Liver (tissue), 9 donors: ENCODE results near the gene CTSA. TPM values are rescaled to one million over a fixed set of nuclear protein-coding genes. Genes with fewer than 3 reads are reported as not detected.

Source experiments
- DNase-seq: peaks from one replicate; pipeline ENCODE4 v3.0.0-alpha.2; 2017; ENCODE audit warnings: low spot score
- H3K27ac ChIP-seq, 2 donors: one replicate each; pipeline ENCODE4 v1.7.0; 2013; ENCODE audit warnings: inconsistent platforms in 2 of 2, low read length in 2 of 2, control low read depth in 1 of 2, low read depth in 1 of 2, mild to moderate bottlenecking in 1 of 2
- H3K27me3 ChIP-seq, 4 donors: one replicate each; pipeline versions ENCODE4 v1.6.1 to v1.7.0; 2013; ENCODE audit warnings: low read length in 3 of 4, inconsistent platforms in 1 of 4, mild to moderate bottlenecking in 1 of 4, moderate library complexity in 1 of 4; ENCODE audit not compliant: control insufficient read depth in 4 of 4, insufficient read depth in 4 of 4
- H3K36me3 ChIP-seq, 4 donors: one replicate each; pipeline versions ENCODE4 v1.6.1 to v1.7.0; 2013; ENCODE audit warnings: low read length in 3 of 4, mild to moderate bottlenecking in 3 of 4, low read depth in 1 of 4, moderate library complexity in 1 of 4; ENCODE audit not compliant: control insufficient read depth in 4 of 4, insufficient read depth in 3 of 4
- H3K4me1 ChIP-seq, 4 donors: one replicate each; pipeline versions ENCODE4 v1.6.1 to v1.7.0; 2013; ENCODE audit warnings: low read length in 3 of 4, mild to moderate bottlenecking in 3 of 4, moderate library complexity in 1 of 4; ENCODE audit not compliant: control insufficient read depth in 4 of 4, insufficient read depth in 4 of 4
- H3K4me3 ChIP-seq, 3 donors: one replicate each; pipeline versions ENCODE4 v1.6.1 to v1.7.0; 2013; ENCODE audit warnings: low read length in 3 of 3, control low read depth in 1 of 3, low read depth in 1 of 3, mild to moderate bottlenecking in 1 of 3
- H3K9ac ChIP-seq, 2 donors: one replicate each; pipeline ENCODE4 v1.7.0; 2013; ENCODE audit warnings: low read length in 2 of 2, mild to moderate bottlenecking in 2 of 2, moderate library complexity in 2 of 2, control low read depth in 1 of 2, low read depth in 1 of 2
- H3K9me3 ChIP-seq, 4 donors: one replicate each; pipeline versions ENCODE4 v1.6.1 to v1.7.0; 2013; ENCODE audit warnings: low read length in 3 of 4; ENCODE audit not compliant: control insufficient read depth in 4 of 4
- EGR1 ChIP-seq, 2 donors: IDR thresholded peaks; 2 replicates each; pipeline ENCODE4 v1.6.1; 2016 to 2018; ENCODE audit warnings: antibody characterized with exemption in 2 of 2, low read depth in 2 of 2
- FOXA1 ChIP-seq: IDR thresholded peaks from 2 replicates; pipeline ENCODE4 v1.6.1; 2016; ENCODE audit warnings: antibody characterized with exemption
- FOXA2 ChIP-seq: IDR thresholded peaks from 2 replicates; pipeline ENCODE4 v1.6.1; 2016; ENCODE audit warnings: antibody characterized with exemption
- GABPA ChIP-seq, 2 donors: IDR thresholded peaks in 1 of 2; conservative IDR thresholded peaks in 1 of 2; 2 replicates each; pipeline ENCODE4 v1.6.1; 2016; ENCODE audit warnings: antibody characterized with exemption in 2 of 2, mild to moderate bottlenecking in 1 of 2, moderate library complexity in 1 of 2
- HNF4G ChIP-seq: IDR thresholded peaks from 2 replicates; pipeline ENCODE4 v1.6.1; 2016; ENCODE audit warnings: antibody characterized with exemption
- JUND ChIP-seq, 2 donors: IDR thresholded peaks; 2 replicates each; pipeline ENCODE4 v1.6.1; 2016; ENCODE audit warnings: antibody characterized with exemption in 2 of 2
- NR2F2 ChIP-seq: IDR thresholded peaks from 2 replicates; pipeline ENCODE4 v1.6.1; 2016; ENCODE audit warnings: antibody characterized with exemption
- RAD21 ChIP-seq, 2 donors: IDR thresholded peaks; 2 replicates each; pipeline ENCODE4 v1.6.1; 2016; ENCODE audit warnings: antibody characterized with exemption in 2 of 2, mild to moderate bottlenecking in 2 of 2
- RXRA ChIP-seq, 2 donors: IDR thresholded peaks; 2 replicates each; pipeline ENCODE4 v1.6.1; 2017 to 2018; ENCODE audit warnings: antibody characterized with exemption in 2 of 2, mild to moderate bottlenecking in 1 of 2
- SP1 ChIP-seq: IDR thresholded peaks from 2 replicates; pipeline ENCODE4 v1.6.1; 2018; ENCODE audit warnings: antibody characterized with exemption, mild to moderate bottlenecking
- TAF1 ChIP-seq: conservative IDR thresholded peaks from 2 replicates; pipeline ENCODE4 v1.6.1; 2016; ENCODE audit warnings: antibody characterized with exemption, mild to moderate bottlenecking
- WGBS: extraction: QIAGEN DNeasy Blood & Tissue Kit; methylation state at CpG from one replicate; pipeline ENCODE4 v1.1.7; 2013; 5-methylcytosine and 5-hydroxymethylcytosine counted together
- polyA plus RNA-seq, 2 donors: library from polyadenylated mRNA; stranded (reverse) in 1 of 2; unstranded in 1 of 2; fragments of 200-250 nt in 1 of 2; fragments of >200 nt in 1 of 2; fragmentation: Nextera tagmentation in 1 of 2; extraction: Ambion mirVana in 1 of 2; gene quantifications; one replicate each; pipeline versions ENCODE4 v1.2.1 to v1.2.3, GENCODE V29; 2013 to 2015
- total RNA-seq, 2 donors: library from RNA; depleted of rRNA; stranded (reverse); fragments of >200 nt; gene quantifications; one replicate each; pipeline ENCODE4 v1.2.3, GENCODE V29; 2014
- TF ChIP-seq, protein P1 (sequence below): fragments of 150-350 bp; IDR thresholded peaks from 2 replicates; pipeline ENCODE4 v1.5.1; 2017; ENCODE audit warnings: improper control_type of control experiment, low read depth, low read length; ENCODE audit not compliant: missing input control
- TF ChIP-seq, protein P2 (sequence below): IDR thresholded peaks from 2 replicates; pipeline ENCODE4 v1.6.1; 2016; ENCODE audit warnings: antibody characterized with exemption
- TF ChIP-seq, protein P3 (sequence below): IDR thresholded peaks from 2 replicates; pipeline ENCODE4 v1.6.1; 2016; ENCODE audit warnings: antibody characterized with exemption
- TF ChIP-seq, protein P4 (sequence below): IDR thresholded peaks from 2 replicates; pipeline ENCODE4 v1.6.1; 2016; ENCODE audit warnings: antibody characterized with exemption, mild to moderate bottlenecking
- donor health status: healthy.
- donor health status: healthy.
- donor health status: healthy.
- donor health status: healthy.
- donor health status: healthy.

CTSA gene
- total and polyA plus RNA-seq, 4 donors, result 45.6 to 151 (median 76.4) TPM

DNA sequence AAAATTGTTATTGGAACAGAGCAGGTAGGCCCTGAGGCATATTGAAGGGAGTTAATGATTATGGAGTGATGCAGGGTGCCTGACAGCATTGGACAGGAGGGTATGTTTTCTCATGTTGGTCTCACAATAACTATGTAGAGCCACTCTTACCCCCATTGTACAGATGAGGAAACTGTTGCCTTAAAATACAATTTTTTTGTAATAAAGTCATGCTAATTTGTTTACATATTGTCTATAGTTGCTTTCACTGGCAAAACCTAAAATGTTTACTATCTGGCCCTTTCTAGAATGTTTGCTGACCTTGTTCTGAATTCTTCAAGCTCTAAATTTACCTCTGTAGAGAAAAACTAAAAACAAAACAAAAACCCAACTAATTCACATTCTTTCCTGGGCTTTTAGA lies 39.6 kb upstream of the CTSA start (continued):
- TF ChIP-seq, protein P1, sequence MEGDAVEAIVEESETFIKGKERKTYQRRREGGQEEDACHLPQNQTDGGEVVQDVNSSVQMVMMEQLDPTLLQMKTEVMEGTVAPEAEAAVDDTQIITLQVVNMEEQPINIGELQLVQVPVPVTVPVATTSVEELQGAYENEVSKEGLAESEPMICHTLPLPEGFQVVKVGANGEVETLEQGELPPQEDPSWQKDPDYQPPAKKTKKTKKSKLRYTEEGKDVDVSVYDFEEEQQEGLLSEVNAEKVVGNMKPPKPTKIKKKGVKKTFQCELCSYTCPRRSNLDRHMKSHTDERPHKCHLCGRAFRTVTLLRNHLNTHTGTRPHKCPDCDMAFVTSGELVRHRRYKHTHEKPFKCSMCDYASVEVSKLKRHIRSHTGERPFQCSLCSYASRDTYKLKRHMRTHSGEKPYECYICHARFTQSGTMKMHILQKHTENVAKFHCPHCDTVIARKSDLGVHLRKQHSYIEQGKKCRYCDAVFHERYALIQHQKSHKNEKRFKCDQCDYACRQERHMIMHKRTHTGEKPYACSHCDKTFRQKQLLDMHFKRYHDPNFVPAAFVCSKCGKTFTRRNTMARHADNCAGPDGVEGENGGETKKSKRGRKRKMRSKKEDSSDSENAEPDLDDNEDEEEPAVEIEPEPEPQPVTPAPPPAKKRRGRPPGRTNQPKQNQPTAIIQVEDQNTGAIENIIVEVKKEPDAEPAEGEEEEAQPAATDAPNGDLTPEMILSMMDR, result no peak

DNA sequence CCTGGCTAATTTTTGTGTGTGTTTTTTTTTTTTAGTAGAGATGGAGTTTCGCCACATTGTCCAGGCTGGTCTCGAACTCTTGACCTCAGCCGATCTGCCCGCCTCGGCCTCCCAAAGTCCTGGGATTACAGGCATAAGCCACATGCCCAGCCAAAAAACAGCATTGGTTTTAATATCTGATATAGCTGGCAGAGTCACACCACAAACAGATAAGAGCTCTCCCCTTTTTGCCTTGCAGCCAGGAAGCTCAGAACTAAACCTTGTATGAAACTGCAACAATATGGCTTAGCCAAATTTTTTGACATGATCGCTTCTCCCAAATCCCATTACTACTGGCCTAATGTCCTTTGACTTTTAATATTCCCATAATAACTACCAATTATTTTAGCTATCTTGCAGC lies 38.8 kb upstream of the CTSA start:
- no peak for DNase-seq
- H3K36me3 ChIP-seq, result peaks cover 3 to 17% (median 10%) of the 10 kb centered on the region in 4 donors
- TF ChIP-seq SP1, result no peak
- no peak for TF ChIP-seq NR2F2
- no peak for TF ChIP-seq EGR1 (IDR thresholded peaks at IDR 0.05; ENCODE audit: low read depth in 2 of 2)
- no peak for TF ChIP-seq HNF4G
- TF ChIP-seq TAF1, result no peak
- TF ChIP-seq, protein P2, sequence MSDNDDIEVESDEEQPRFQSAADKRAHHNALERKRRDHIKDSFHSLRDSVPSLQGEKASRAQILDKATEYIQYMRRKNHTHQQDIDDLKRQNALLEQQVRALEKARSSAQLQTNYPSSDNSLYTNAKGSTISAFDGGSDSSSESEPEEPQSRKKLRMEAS, result no peak
- TF ChIP-seq, protein P3, sequence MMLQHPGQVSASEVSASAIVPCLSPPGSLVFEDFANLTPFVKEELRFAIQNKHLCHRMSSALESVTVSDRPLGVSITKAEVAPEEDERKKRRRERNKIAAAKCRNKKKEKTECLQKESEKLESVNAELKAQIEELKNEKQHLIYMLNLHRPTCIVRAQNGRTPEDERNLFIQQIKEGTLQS, result no peak
- no peak for TF ChIP-seq FOXA1
- no peak for TF ChIP-seq JUND (IDR thresholded peaks at IDR 0.05)
- H3K9ac ChIP-seq, result no peak overlapping the region
- no peaks in the 10 kb centered on the region for H3K27me3 ChIP-seq
- no peak overlapping the region for H3K27ac ChIP-seq
- no peaks in the 10 kb centered on the region for H3K9me3 ChIP-seq
- H3K4me1 ChIP-seq, result peaks cover 8 to 22% (median 14%) of the 10 kb centered on the region in 4 donors
- no peak overlapping the region for H3K4me3 ChIP-seq
- 98% methylated on average over 6 of the region's 6 CpGs for WGBS

DNA sequence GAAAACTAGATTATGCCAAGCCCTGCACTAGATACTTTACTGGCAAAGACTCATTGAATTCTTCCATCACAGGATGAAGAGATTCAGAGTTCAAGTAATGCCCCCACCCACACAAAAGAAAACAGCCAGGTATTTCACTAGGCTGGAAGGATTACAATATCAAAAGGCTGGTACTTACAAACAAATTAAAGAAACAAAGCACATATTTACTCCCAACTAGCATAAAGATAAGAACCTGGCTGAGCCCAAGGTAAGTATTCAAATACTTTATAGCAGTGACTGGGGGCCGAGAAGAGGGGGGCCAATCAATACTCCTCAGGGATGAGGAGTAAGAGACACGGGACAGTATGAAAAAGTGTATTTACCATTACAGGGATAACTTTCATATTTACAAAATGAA lies 37.7 kb upstream of the CTSA start:
- Histone ChIP-seq H3K27me3 (no peaks in the 10 kb centered on the region), H3K4me3 (no peak overlapping the region), H3K36me3 (peaks cover 3 to 11% (median 7%) of the 10 kb centered on the region in 4 donors), H3K27ac (no peak overlapping the region), H3K4me1 (peaks cover 12 to 28% (median 22%) of the 10 kb centered on the region in 4 donors), H3K9ac (no peak overlapping the region), H3K9me3 (no peaks in the 10 kb centered on the region)
- TF ChIP-seq RXRA (IDR thresholded peaks at IDR 0.05) (no peak), SP1 (no peak)
- TF ChIP-seq, protein P3, result no peak
- no peak for DNase-seq
- 94% methylated on average over 2 of the region's 2 CpGs for WGBS

DNA sequence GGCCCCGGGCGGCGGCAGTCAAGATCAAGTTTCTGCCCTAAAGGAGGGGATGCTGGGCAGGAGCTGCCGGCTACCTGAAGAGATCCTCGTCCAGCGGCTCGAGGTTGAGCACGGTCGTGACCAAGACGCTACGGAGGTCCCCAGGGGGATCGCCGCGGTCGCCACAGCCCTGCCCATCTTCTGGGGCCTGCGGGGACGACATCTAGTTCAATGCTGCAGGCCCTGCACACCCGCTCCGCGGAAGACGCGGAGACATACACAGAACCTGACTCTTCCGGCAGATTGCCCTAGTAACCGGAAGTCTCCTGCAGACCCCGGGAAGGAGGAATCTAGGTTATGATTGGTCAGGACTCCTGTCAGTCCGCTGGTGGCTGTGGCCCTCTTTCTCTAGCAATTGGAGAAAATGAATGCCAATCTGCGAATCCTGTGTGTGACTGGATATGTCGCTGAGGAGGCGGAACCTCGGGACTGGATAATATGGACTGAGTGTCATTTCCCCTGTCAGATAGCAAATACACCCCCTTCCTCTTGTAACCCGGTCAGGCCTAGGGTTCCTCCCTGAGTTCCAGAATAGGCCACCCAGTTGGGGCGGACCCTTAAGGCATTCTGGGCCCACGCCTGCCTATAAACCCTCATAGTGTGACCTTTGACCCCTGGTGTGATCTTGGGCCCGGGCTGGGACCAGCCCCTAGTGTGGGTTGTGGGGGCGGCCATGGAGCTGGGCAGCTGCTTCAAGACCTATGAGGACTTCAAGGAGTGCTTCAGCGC lies 33.8 kb upstream of the CTSA start, which contains the start of the genes ACOT8 and ZSWIM3:
ACOT8 (minus strand) TSS at position 279 of the 768 bp plus-strand sequence; CDS start at position 202, 77 bp downstream.
ZSWIM3 (plus strand) TSS at position 501 of the 768 bp plus-strand sequence; CDS start at position 713, 212 bp downstream.
- H3K9ac ChIP-seq, result peak within 1 kb of the TSS; percentile 73 to 85
- peak within 1 kb of the TSS; percentile 67 to 86 for H3K27ac ChIP-seq
- H3K36me3 ChIP-seq, result peaks cover 2 to 7% (median 3%) of the 10 kb centered on the region in 4 donors
- DNase-seq, result peak; percentile 92
- H3K4me1 ChIP-seq, result peaks cover 12 to 28% (median 22%) of the 10 kb centered on the region in 4 donors
- WGBS, result under 1% methylated on average over 36 of the region's 36 CpGs
- peak within 1 kb of the TSS; percentile 68 to 100 (median 97) for H3K4me3 ChIP-seq
- H3K9me3 ChIP-seq, result no peaks in the 10 kb centered on the region
- no peaks in the 10 kb centered on the region for H3K27me3 ChIP-seq
- TF ChIP-seq JUND (IDR thresholded peaks at IDR 0.05), result peak in 1 of 2 donors; percentile 18
- peak; percentile 91 for TF ChIP-seq TAF1
- peak; percentile 19 to 24 for TF ChIP-seq RAD21 (IDR thresholded peaks at IDR 0.05)
- TF ChIP-seq, protein P1, result no peak
- TF ChIP-seq SP1, result peak; percentile 100
- peak; percentile 99 for TF ChIP-seq GABPA (IDR thresholded peaks at IDR 0.05 in 1 of 2, conservative IDR thresholded peaks at IDR 0.05 in 1 of 2)
- TF ChIP-seq, protein P3, result no peak
- TF ChIP-seq RXRA (IDR thresholded peaks at IDR 0.05), result peak; percentile 38 to 41
- TF ChIP-seq EGR1 (IDR thresholded peaks at IDR 0.05; ENCODE audit: low read depth in 2 of 2), result no peak
- no peak for TF ChIP-seq FOXA2
- TF ChIP-seq, protein P4, sequence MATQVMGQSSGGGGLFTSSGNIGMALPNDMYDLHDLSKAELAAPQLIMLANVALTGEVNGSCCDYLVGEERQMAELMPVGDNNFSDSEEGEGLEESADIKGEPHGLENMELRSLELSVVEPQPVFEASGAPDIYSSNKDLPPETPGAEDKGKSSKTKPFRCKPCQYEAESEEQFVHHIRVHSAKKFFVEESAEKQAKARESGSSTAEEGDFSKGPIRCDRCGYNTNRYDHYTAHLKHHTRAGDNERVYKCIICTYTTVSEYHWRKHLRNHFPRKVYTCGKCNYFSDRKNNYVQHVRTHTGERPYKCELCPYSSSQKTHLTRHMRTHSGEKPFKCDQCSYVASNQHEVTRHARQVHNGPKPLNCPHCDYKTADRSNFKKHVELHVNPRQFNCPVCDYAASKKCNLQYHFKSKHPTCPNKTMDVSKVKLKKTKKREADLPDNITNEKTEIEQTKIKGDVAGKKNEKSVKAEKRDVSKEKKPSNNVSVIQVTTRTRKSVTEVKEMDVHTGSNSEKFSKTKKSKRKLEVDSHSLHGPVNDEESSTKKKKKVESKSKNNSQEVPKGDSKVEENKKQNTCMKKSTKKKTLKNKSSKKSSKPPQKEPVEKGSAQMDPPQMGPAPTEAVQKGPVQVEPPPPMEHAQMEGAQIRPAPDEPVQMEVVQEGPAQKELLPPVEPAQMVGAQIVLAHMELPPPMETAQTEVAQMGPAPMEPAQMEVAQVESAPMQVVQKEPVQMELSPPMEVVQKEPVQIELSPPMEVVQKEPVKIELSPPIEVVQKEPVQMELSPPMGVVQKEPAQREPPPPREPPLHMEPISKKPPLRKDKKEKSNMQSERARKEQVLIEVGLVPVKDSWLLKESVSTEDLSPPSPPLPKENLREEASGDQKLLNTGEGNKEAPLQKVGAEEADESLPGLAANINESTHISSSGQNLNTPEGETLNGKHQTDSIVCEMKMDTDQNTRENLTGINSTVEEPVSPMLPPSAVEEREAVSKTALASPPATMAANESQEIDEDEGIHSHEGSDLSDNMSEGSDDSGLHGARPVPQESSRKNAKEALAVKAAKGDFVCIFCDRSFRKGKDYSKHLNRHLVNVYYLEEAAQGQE, result peak; percentile 70
